ENCODE measurements around the gene CACNA1E.

The CACNA1E gene

DNA sequence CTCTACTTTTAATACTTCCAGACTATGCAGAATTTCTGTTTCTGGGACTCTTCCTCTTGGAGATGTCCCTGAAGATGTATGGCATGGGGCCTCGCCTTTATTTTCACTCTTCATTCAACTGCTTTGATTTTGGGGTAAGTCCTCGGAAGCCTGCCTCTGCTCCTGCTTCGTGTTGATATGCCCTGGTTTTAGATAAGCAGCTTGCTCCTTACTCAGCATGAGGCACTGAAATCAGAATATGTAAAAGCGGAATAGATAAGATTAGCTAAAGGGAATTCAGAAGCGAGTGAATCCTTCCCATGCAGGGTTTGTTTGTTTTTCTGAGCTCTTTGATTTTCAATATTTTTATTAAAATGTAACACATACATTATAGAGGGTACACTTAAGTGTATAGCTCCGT lies 234.7 kb downstream of the CACNA1E start (continued):
- TF ChIP-seq, protein P1, sequence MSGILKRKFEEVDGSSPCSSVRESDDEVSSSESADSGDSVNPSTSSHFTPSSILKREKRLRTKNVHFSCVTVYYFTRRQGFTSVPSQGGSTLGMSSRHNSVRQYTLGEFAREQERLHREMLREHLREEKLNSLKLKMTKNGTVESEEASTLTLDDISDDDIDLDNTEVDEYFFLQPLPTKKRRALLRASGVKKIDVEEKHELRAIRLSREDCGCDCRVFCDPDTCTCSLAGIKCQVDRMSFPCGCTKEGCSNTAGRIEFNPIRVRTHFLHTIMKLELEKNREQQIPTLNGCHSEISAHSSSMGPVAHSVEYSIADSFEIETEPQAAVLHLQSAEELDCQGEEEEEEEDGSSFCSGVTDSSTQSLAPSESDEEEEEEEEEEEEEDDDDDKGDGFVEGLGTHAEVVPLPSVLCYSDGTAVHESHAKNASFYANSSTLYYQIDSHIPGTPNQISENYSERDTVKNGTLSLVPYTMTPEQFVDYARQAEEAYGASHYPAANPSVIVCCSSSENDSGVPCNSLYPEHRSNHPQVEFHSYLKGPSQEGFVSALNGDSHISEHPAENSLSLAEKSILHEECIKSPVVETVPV (CRISPR knock-in tag; IDR thresholded peaks at IDR 0.05), result no peak

DNA sequence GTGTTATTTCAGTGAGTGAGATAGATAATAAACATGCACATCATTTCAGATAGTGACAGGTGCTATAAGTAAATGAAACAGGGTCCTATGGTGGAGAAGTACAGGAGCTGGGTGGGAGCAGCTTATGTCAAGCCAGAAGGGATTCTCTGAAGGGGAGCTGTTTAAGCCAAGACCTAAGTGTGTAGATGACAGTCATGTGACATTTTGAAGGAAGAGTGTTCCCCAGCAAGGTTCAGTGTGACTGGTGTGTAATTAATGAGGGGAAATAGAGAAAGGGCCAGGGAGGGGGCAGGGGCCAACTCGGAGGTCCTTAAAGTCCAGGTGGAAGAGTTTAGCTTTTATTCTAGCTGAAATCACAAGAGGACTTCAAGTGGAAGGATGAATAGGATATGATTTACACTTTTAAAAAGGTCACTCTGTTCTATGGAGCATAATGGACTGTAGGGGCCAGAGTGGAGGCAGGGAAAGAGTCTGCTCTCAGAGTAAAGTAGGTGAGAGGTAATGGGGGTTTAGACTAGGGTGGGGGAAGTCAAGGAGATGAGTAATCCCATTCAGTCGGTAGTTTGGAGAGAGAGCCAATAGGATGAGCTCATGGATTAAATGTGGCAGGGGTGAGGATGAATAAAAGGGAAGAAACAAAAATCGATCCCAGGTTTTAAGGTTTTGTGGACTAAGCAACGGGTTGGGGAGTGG lies 243.1 kb downstream of the CACNA1E start:
- no peak for ATAC-seq
- TF ChIP-seq ZNF565 (CRISPR knock-in tag; conservative IDR thresholded peaks at IDR 0.05; ENCODE audit: low read depth) (no peak), TSHZ2 (CRISPR knock-in tag; IDR thresholded peaks at IDR 0.05) (no peak), ZNF8 (CRISPR knock-in tag; IDR thresholded peaks at IDR 0.05) (no peak), CREB5 (CRISPR knock-in tag; IDR thresholded peaks at IDR 0.05; ENCODE audit: low read depth) (no peak), CSDC2 (CRISPR knock-in tag; IDR thresholded peaks at IDR 0.05) (no peak)

DNA sequence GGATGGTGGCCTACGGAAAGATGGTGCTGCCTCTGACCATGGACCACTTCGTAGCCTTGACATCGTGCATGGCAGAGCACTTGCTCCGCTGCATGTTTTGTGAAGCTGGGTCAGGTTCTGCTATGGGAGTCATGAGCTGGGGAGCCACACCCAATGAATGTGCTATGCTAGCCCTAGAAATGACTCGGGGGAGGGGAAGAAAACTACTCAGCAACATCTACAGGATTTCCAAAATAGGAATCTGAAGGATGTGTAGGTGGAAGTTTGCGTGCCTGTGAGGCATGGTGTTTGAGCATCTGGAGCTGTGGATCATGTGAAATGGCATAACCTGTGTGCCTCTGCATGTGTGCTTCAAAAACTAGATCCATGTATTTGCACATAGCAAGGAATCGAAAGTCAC lies 247.3 kb downstream of the CACNA1E start:
- no peak for TF ChIP-seq TCF4 (CRISPR knock-in tag; IDR thresholded peaks at IDR 0.05; ENCODE audit: borderline replicate concordance)
- no peak for TF ChIP-seq RARB (CRISPR knock-in tag; IDR thresholded peaks at IDR 0.05)
- no peak for TF ChIP-seq OSR1 (CRISPR knock-in tag; IDR thresholded peaks at IDR 0.05)
- no peak for TF ChIP-seq ISL1 (CRISPR knock-in tag; IDR thresholded peaks at IDR 0.05)
- no peak for TF ChIP-seq PPARA (CRISPR knock-in tag; IDR thresholded peaks at IDR 0.05; ENCODE audit: borderline replicate concordance)
- no peak for TF ChIP-seq ZFP3 (CRISPR knock-in tag; IDR thresholded peaks at IDR 0.05)
- TF ChIP-seq, protein P2, sequence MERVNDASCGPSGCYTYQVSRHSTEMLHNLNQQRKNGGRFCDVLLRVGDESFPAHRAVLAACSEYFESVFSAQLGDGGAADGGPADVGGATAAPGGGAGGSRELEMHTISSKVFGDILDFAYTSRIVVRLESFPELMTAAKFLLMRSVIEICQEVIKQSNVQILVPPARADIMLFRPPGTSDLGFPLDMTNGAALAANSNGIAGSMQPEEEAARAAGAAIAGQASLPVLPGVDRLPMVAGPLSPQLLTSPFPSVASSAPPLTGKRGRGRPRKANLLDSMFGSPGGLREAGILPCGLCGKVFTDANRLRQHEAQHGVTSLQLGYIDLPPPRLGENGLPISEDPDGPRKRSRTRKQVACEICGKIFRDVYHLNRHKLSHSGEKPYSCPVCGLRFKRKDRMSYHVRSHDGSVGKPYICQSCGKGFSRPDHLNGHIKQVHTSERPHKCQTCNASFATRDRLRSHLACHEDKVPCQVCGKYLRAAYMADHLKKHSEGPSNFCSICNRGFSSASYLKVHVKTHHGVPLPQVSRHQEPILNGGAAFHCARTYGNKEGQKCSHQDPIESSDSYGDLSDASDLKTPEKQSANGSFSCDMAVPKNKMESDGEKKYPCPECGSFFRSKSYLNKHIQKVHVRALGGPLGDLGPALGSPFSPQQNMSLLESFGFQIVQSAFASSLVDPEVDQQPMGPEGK (CRISPR knock-in tag; IDR thresholded peaks at IDR 0.05; ENCODE audit: borderline replicate concordance), result no peak
- TF ChIP-seq ZNF8 (CRISPR knock-in tag; IDR thresholded peaks at IDR 0.05), result no peak
- TF ChIP-seq POU6F1 (CRISPR knock-in tag; IDR thresholded peaks at IDR 0.05; ENCODE audit: borderline replicate concordance, low read depth), result no peak
- no peak for TF ChIP-seq ESRRG (CRISPR knock-in tag; IDR thresholded peaks at IDR 0.05)
- no peak for TF ChIP-seq ZNF70 (CRISPR knock-in tag; IDR thresholded peaks at IDR 0.05)
- no peak for TF ChIP-seq BACH2 (CRISPR knock-in tag; IDR thresholded peaks at IDR 0.05; ENCODE audit: borderline replicate concordance)
- no peak for TF ChIP-seq ZNF565 (CRISPR knock-in tag; conservative IDR thresholded peaks at IDR 0.05; ENCODE audit: low read depth)
- TF ChIP-seq ZC3H10 (CRISPR knock-in tag; IDR thresholded peaks at IDR 0.05), result no peak
- no peak for ATAC-seq

GRCh38 chr1:181732218-181732990 lies 249.1 kb downstream of the CACNA1E start:
- no peak for ATAC-seq
- TF ChIP-seq ARNTL (CRISPR knock-in tag; IDR thresholded peaks at IDR 0.05; ENCODE audit: borderline replicate concordance, low read depth) (no peak), ISL1 (CRISPR knock-in tag; IDR thresholded peaks at IDR 0.05) (no peak), BACH2 (CRISPR knock-in tag; IDR thresholded peaks at IDR 0.05; ENCODE audit: borderline replicate concordance) (no peak), GLIS3 (CRISPR knock-in tag; IDR thresholded peaks at IDR 0.05) (no peak), ESRRG (CRISPR knock-in tag; IDR thresholded peaks at IDR 0.05) (no peak), CREB5 (CRISPR knock-in tag; IDR thresholded peaks at IDR 0.05; ENCODE audit: low read depth) (no peak), POU6F1 (CRISPR knock-in tag; IDR thresholded peaks at IDR 0.05; ENCODE audit: borderline replicate concordance, low read depth) (no peak)
- TF ChIP-seq, protein P2 (CRISPR knock-in tag; IDR thresholded peaks at IDR 0.05; ENCODE audit: borderline replicate concordance), result no peak

All from SK-N-SH treated with all-trans-retinoic acid at 6 μM for 48 hours (cell line).